K562 (cell line): ENCODE measurements around the gene SF3B4. TPM values are rescaled to one million over a fixed set of nuclear protein-coding genes. Genes with fewer than 3 reads are reported as not detected.

Experiments used
- ATAC-seq: fragments of 200-7000 bp; cut with Tn5 transposase; 3 replicates; pipeline ENCODE4 v1.9.1; 2020; ENCODE audit warnings: moderate library complexity
- BruUV-seq: library from RNA; stranded (reverse); fragments of 400-500 nt; replicated peaks from 2 replicates; lab custom pipeline; 2021; lab: Mats Ljungman, UMichigan
- CTCF ChIA-PET: fragments of 300-600 bp; formaldehyde crosslinking; extraction: SDS; loops from one replicate; lab custom pipeline; 2021; ENCODE audit warnings: low intra/inter-chr PET ratio; lab: Yijun Ruan, JAX
- POLR2A ChIA-PET: fragments of 300-600, 350-650 bp; sonication (Branson Sonifier 250); formaldehyde crosslinking; extraction: SDS; loops from one replicate; lab custom pipeline; 2021; ENCODE audit warnings: antibody characterized with exemption, inconsistent platforms; lab: Yijun Ruan, JAX
- DNase-seq, 4 experiments: peaks; one replicate each; pipeline versions ENCODE4 v3.0.0 to v3.0.0-alpha.2; 2011 to 2018; ENCODE audit warnings: low spot score in 3 of 4, mixed read lengths in 3 of 4; ENCODE audit errors: extremely low read depth in 1 of 4
- FAIRE-seq: peaks from 2 replicates; lab custom pipeline; 2011; peaks lifted over from hg19 to GRCh38; lab: Jason Lieb, UNC
- H2AFZ ChIP-seq: 2 replicates; pipeline ENCODE4 v1.6.0; 2011; ENCODE audit warnings: low read depth, low read length, control low read depth, inconsistent platforms
- H3K27ac ChIP-seq: fragments of 200-600 bp; 3 replicates; pipeline ENCODE4 v1.8.0; 2011; ENCODE audit warnings: low read depth, mild to moderate bottlenecking, control low read depth, inconsistent platforms, low read length, moderate library complexity, mixed read lengths; ENCODE audit errors: extremely low read depth
- H3K27me3 ChIP-seq, 2 experiments: fragments of 300-600 bp in 1 of 2; 2 replicates in 1 of 2; 3 replicates in 1 of 2; pipeline versions ENCODE4 v1.6.0 to v1.8.0; 2011; ENCODE audit warnings: inconsistent platforms in 2 of 2, low read length in 2 of 2, mild to moderate bottlenecking in 1 of 2, mixed read lengths in 1 of 2, moderate library complexity in 1 of 2; ENCODE audit not compliant: control insufficient read depth in 2 of 2, insufficient read depth in 2 of 2
- H3K36me3 ChIP-seq: fragments of 300-600 bp; 3 replicates; pipeline ENCODE4 v1.8.0; 2011; ENCODE audit warnings: mild to moderate bottlenecking, low read length, inconsistent platforms; ENCODE audit not compliant: control insufficient read depth, insufficient read depth
- H3K4me1 ChIP-seq, 2 experiments: fragments of 200-600 bp in 1 of 2; replicated peaks in 1 of 2; 2 replicates in 1 of 2; 3 replicates in 1 of 2; pipeline versions ENCODE4 v1.5.1 to v1.8.0; 2011; ENCODE audit warnings: inconsistent platforms in 2 of 2, low read length in 2 of 2, mild to moderate bottlenecking in 1 of 2, mixed read lengths in 1 of 2, moderate library complexity in 1 of 2; ENCODE audit not compliant: control insufficient read depth in 2 of 2, insufficient read depth in 2 of 2
- H3K4me2 ChIP-seq: 2 replicates; pipeline ENCODE4 v1.6.1; 2011; ENCODE audit warnings: low read length, control low read depth, inconsistent platforms, mixed read lengths; ENCODE audit not compliant: insufficient read depth
- H3K4me3 ChIP-seq: fragments of 200-600 bp; sonication (generic), shearing (Covaris generic); 2 replicates; pipeline ENCODE4 v1.5.1; 2016; ENCODE audit warnings: control low read depth, inconsistent platforms
- H3K79me2 ChIP-seq: fragments of 200-600 bp; 3 replicates; pipeline ENCODE4 v1.8.0; 2011; ENCODE audit warnings: low read length, inconsistent platforms; ENCODE audit not compliant: control insufficient read depth, insufficient read depth
- H3K9ac ChIP-seq, 2 experiments: 2 replicates each; pipeline versions ENCODE4 v1.6.0 to v1.6.1; 2011; ENCODE audit warnings: low read depth in 2 of 2, low read length in 2 of 2, control low read depth in 1 of 2, inconsistent platforms in 1 of 2, mild to moderate bottlenecking in 1 of 2, mixed read lengths in 1 of 2; ENCODE audit not compliant: insufficient read depth in 1 of 2
- H3K9me1 ChIP-seq: one replicate; pipeline ENCODE4 v1.6.0; 2011; ENCODE audit warnings: inconsistent platforms, mild to moderate bottlenecking, low read length, moderate library complexity; ENCODE audit not compliant: control insufficient read depth, insufficient read depth
- H3K9me3 ChIP-seq: replicated peaks from 2 replicates; pipeline ENCODE4 v1.5.1; 2011; ENCODE audit warnings: low read depth, low read length, inconsistent platforms; ENCODE audit not compliant: control insufficient read depth, insufficient read depth
- H4K20me1 ChIP-seq: replicated peaks from 2 replicates; pipeline ENCODE4 v1.6.1; 2011; ENCODE audit warnings: low read length, inconsistent platforms, mixed read lengths; ENCODE audit not compliant: control insufficient read depth, insufficient read depth
- ADNP ChIP-seq: fragments of 200-800 bp; sonication (Bioruptor generic); IDR thresholded peaks from 2 replicates; pipeline ENCODE4 v1.6.1; 2016; ENCODE audit warnings: missing genetic modification characterization, missing compliant biosample characterization
- C11orf30 ChIP-seq: fragments of 450-650 bp; IDR thresholded peaks from 2 replicates; pipeline ENCODE4 v1.6.1; 2016; ENCODE audit warnings: low read depth, mild to moderate bottlenecking
- GATA2 ChIP-seq: sonication (generic); formaldehyde crosslinking; IDR thresholded peaks from 2 replicates; pipeline ENCODE4 v1.4.0; 2020; ENCODE audit warnings: mild to moderate bottlenecking, missing genetic modification reagents
- JUND ChIP-seq, 2 experiments: IDR thresholded peaks; 2 replicates in 1 of 2; 3 replicates in 1 of 2; pipeline ENCODE4 v1.6.1; 2011; ENCODE audit warnings: borderline replicate concordance in 2 of 2, low read depth in 2 of 2, low read length in 2 of 2, improper control_type of control experiment in 1 of 2, missing biosample characterization in 1 of 2, missing genetic modification characterization in 1 of 2, missing genetic modification reagents in 1 of 2
- MAFG ChIP-seq: fragments of 450-650 bp; conservative IDR thresholded peaks from 2 replicates; pipeline ENCODE4 v1.6.1; 2016; ENCODE audit warnings: missing genetic modification characterization, missing compliant biosample characterization
- MAFK ChIP-seq: IDR thresholded peaks from 2 replicates; pipeline ENCODE4 v1.6.1; 2011; ENCODE audit warnings: low read length, improper control_type of control experiment
- NFE2 ChIP-seq: IDR thresholded peaks from 2 replicates; pipeline ENCODE4 v1.6.1; 2014; ENCODE audit warnings: antibody characterized with exemption, low read depth
- NONO ChIP-seq, 2 experiments: fragments of 200-400 bp in 1 of 2; fragments of 450-650 bp in 1 of 2; formaldehyde crosslinking in 1 of 2; IDR thresholded peaks; 2 replicates each; pipeline ENCODE4 v1.6.1; 2017; ENCODE audit warnings: low read depth in 2 of 2, mild to moderate bottlenecking in 2 of 2, moderate library complexity in 2 of 2, low read length in 1 of 2
- POLR2B ChIP-seq: fragments of 450-650 bp; IDR thresholded peaks from 2 replicates; pipeline ENCODE4 v1.6.1; 2018; ENCODE audit warnings: low read depth; ENCODE audit not compliant: partially characterized antibody
- XRCC4 ChIP-seq: IDR thresholded peaks from one replicate; pipeline ENCODE4 v1.6.1; 2011; ENCODE audit not compliant: insufficient read depth, insufficient read length; ENCODE audit errors: extremely low read depth
- ZNF316 ChIP-seq: fragments of 450-650 bp; IDR thresholded peaks from 2 replicates; pipeline ENCODE4 v1.6.1; 2016
- ZNF41 ChIP-seq: fragments of 250-450 bp; sonication (Bioruptor Pico); conservative IDR thresholded peaks from 2 replicates; pipeline ENCODE4 v1.4.0; 2020; ENCODE audit warnings: mild to moderate bottlenecking
- WGBS: fragments of 100-300 bp; shearing (Covaris generic); methylation state at CpG from one replicate; pipeline ENCODE4 v1.1.6; 2016; ENCODE audit warnings: low coverage, mixed read lengths; ENCODE audit not compliant: insufficient coverage; ENCODE audit errors: missing lambda C conversion rate; 5-methylcytosine and 5-hydroxymethylcytosine counted together
- in situ Hi-C: fragments of 300-500 bp; cut with MboI; formaldehyde crosslinking; loops from 4 replicates; pipeline ENCODE4 v1.15.0; 2018; ENCODE audit warnings: inconsistent platforms, mixed read lengths
- intact Hi-C: fragments of 100-400 bp; cut with micrococcal nuclease; formaldehyde crosslinking; loops from 2 replicates; pipeline ENCODE4 v1.14.2; 2022
- polyA plus RNA-seq, 8 experiments: library from polyadenylated mRNA; depleted of rRNA in 4 of 8; stranded (reverse) in 5 of 8; unstranded in 3 of 8; fragments of >200 nt; fragmentation: Nextera tagmentation in 2 of 8; fragmentation: Illumina TruSeq in 1 of 8; extraction: Ambion mirVana in 2 of 8; extraction: Trizol in 1 of 8; gene quantifications; 2 replicates each; pipeline versions ENCODE4 v1.2.1 to v1.2.3, GENCODE V29; 2011 to 2014; ENCODE audit warnings: inconsistent platforms in 1 of 8, missing spikeins in 1 of 8
- total RNA-seq, 7 experiments: library from RNA; depleted of rRNA in 6 of 7; stranded (reverse); fragments of >200 nt in 6 of 7; fragmentation: Illumina TruSeq in 2 of 7; extraction: Trizol in 2 of 7; gene quantifications; 2 replicates each; pipeline versions ENCODE4 v1.2.1 to v1.2.3, GENCODE V29; 2011 to 2021; ENCODE audit warnings: low replicate concordance in 1 of 7

Gene SF3B4
- total and polyA plus RNA-seq, 9 of the 15 experiments (the other 6 are each of a cell fraction or from before 2014, with no cell fraction given): 3.0 to 88.0 (median 26.1) TPM

- Histone ChIP-seq H3K27me3 (no peaks in the 10 kb centered on the region), H3K4me3 (no peak overlapping the region), H3K4me1 (peaks cover 8 to 20% of the 10 kb centered on the region in 2 experiments; a peak in 4 of 5 replicates), H2AFZ (no peak overlapping the region), H3K9me1 (no peaks in the 10 kb centered on the region), H3K27ac (no peak overlapping the region), H3K79me2 (peaks cover 34% of the 10 kb centered on the region), H4K20me1 (peaks cover 15% of the 10 kb centered on the region), H3K9me3 (no peaks in the 10 kb centered on the region), H3K9ac (no peak overlapping the region), H3K36me3 (peaks cover 9% of the 10 kb centered on the region; the same call in 2 of the 3 replicates), H3K4me2 (no peak overlapping the region)
- ATAC-seq: no peak
- in situ Hi-C loops: no loop called here
- FAIRE-seq: no peak
- CTCF ChIA-PET: no interaction called here
- DNase-seq: no peak
- no TSS peak for BruUV-seq
- TF ChIP-seq XRCC4: no peak
- intact Hi-C loops: no loop called here
- 38% methylated on average over 1 of the region's 1 CpG for WGBS
- POLR2A ChIA-PET: no interaction called here
Measured at GRCh38 chr1:149879556-149879955, 48.0 kb downstream of the SF3B4 start.

- 59% methylated on average over 7 of the region's 7 CpGs for WGBS
- TF ChIP-seq ADNP (no peak), MAFK (peak; percentile 66), GATA2 (CRISPR knock-in tag) (no peak), JUND (IDR thresholded peaks at IDR 0.05; ENCODE audit: borderline replicate concordance, low read depth, low read length) (0 out of 2 replicates have a peak, but pooled peaks have one; percentile 25), JUND (tag; IDR thresholded peaks at IDR 0.05; ENCODE audit: borderline replicate concordance, low read depth, low read length) (peak; percentile 52; the same call in 1 of the 3 replicates), MAFG (tag) (peak; percentile 84), ZNF316 (peak; percentile 75; the same call in 1 of the 2 replicates), C11orf30 (peak; percentile 78), ZNF41 (CRISPR knock-in tag) (no peak), POLR2B (no peak), NONO (IDR thresholded peaks at IDR 0.05; ENCODE audit: low read depth in 2 of 2, low read length in 1 of 2) (no peak), NFE2 (peak; percentile 74)
Measured at GRCh38 chr1:149877211-149877946, 50.2 kb downstream of the SF3B4 start.

More at GRCh38 chr1:149877211-149877946, 50.2 kb downstream of the SF3B4 start:
- H3K4me1 ChIP-seq: peaks cover 8 to 9% of the 10 kb centered on the region in 2 experiments; a peak in 3 of 5 replicates
- ChIA-PET POLR2A (interaction anchor here (2.0 kb wide), 1 partner anchor 9 kb away, joined by 49 read pairs; a partner anchor contains a TSS), CTCF (no interaction called here)
- H3K4me2 ChIP-seq: no peak overlapping the region; the same call in 1 of the 2 replicates
- ATAC-seq: peak; percentile 59
- no peaks in the 10 kb centered on the region for H3K9me1 ChIP-seq
- in situ Hi-C loops (no loop called here), intact Hi-C loops (no loop called here)
- H3K36me3 ChIP-seq: no peaks in the 10 kb centered on the region
- H3K9me3 ChIP-seq: no peaks in the 10 kb centered on the region
- no peak for FAIRE-seq
- H3K27ac ChIP-seq: no peak overlapping the region; the same call in 2 of the 3 replicates
- no peaks in the 10 kb centered on the region for H3K27me3 ChIP-seq
- H2AFZ ChIP-seq: 0 out of 2 replicates have a peak overlapping the region, but pooled peaks have one; percentile 15
- peak overlapping the region in 1 of 2 experiments; percentile 55; a peak in 2 of 4 replicates for H3K9ac ChIP-seq
- H3K79me2 ChIP-seq: peaks cover 13% of the 10 kb centered on the region
- H3K4me3 ChIP-seq: no peak overlapping the region
- BruUV-seq: no TSS peak
- no peak for DNase-seq
- peaks cover 5% of the 10 kb centered on the region; the same call in 1 of the 2 replicates for H4K20me1 ChIP-seq
